Kidney (tissue), 14 donors: ENCODE measurements around the gene SLC2A5. TPM values are rescaled to one million over a fixed set of nuclear protein-coding genes. Genes with fewer than 3 reads are reported as not detected.

Source experiments
- DNase-seq, 5 donors: peaks; one replicate each; pipeline ENCODE4 v3.0.0-alpha.2; 2013 to 2020
- FAIRE-seq: peaks from 2 replicates; lab custom pipeline; 2012; peaks lifted over from hg19 to GRCh38; lab: Jason Lieb, UNC
- H3K27ac ChIP-seq, 2 donors: one replicate each; pipeline ENCODE4 v1.7.0; 2013; ENCODE audit warnings: low read depth in 2 of 2, low read length in 2 of 2, inconsistent platforms in 1 of 2
- H3K27me3 ChIP-seq: one replicate; pipeline ENCODE4 v1.7.1; 2013; ENCODE audit warnings: low read length, inconsistent platforms; ENCODE audit not compliant: control insufficient read depth, insufficient read depth
- H3K36me3 ChIP-seq, 3 donors: one replicate each; pipeline versions ENCODE4 v1.7.0 to v1.7.1; 2013; ENCODE audit warnings: low read length in 3 of 3, control low read depth in 1 of 3, inconsistent platforms in 1 of 3; ENCODE audit not compliant: insufficient read depth in 3 of 3, control insufficient read depth in 2 of 3
- H3K4me1 ChIP-seq, 3 donors: one replicate each; pipeline versions ENCODE4 v1.7.0 to v1.7.1; 2013; ENCODE audit warnings: low read length in 3 of 3, inconsistent platforms in 1 of 3, low read depth in 1 of 3; ENCODE audit not compliant: control insufficient read depth in 2 of 3, insufficient read depth in 2 of 3
- H3K4me3 ChIP-seq, 3 donors: one replicate each; pipeline versions ENCODE4 v1.7.0 to v1.8.1; 2013; ENCODE audit warnings: low read length in 3 of 3, control low read depth in 1 of 3, inconsistent platforms in 1 of 3
- H3K9ac ChIP-seq, 3 donors: one replicate each; pipeline versions ENCODE4 v1.7.0 to v1.7.1; 2013; ENCODE audit warnings: low read length in 3 of 3, control low read depth in 1 of 3, inconsistent platforms in 1 of 3
- H3K9me3 ChIP-seq, 3 donors: one replicate each; pipeline versions ENCODE4 v1.7.0 to v1.7.1; 2013; ENCODE audit warnings: low read length in 3 of 3, control low read depth in 1 of 3, inconsistent platforms in 1 of 3; ENCODE audit not compliant: control insufficient read depth in 2 of 3, insufficient read depth in 1 of 3
- CTCF ChIP-seq: IDR thresholded peaks from 3 replicates; pipeline ENCODE4 v1.5.1; 2012; ENCODE audit warnings: mild to moderate bottlenecking, moderate library complexity, borderline replicate concordance; ENCODE audit not compliant: insufficient read depth; ENCODE audit errors: extremely low read depth
- intact Hi-C: fragments of 100-400 bp; cut with DNase I; formaldehyde crosslinking; loops from one replicate; pipeline ENCODE4 v1.11.1; 2022
- polyA plus RNA-seq: library from polyadenylated mRNA; stranded (reverse); fragments of 350-450 nt; fragmentation: Illumina TruSeq; extraction: RNeasy Lipid Tissue Mini Kit (QIAGEN cat#74804); gene quantifications from one replicate; pipeline ENCODE4 v1.2.3, GENCODE V29; 2014; ENCODE audit warnings: low read depth, low replicate concordance; ENCODE audit not compliant: insufficient read depth
- total RNA-seq: library from RNA; stranded (reverse); fragmentation: NEBNext Ultra II Directional; extraction: Animal tissue kit (Norgen Biotek cat#: 25700); gene quantifications from one replicate; pipeline ENCODE4 v1.2.1, GENCODE V29; 2021
- donor health status: control.
- donor health status: control.
- donor health status: control.
- donor health status: control.
- donor health status: control.
- donor health status: DM: yes; HTN: yes; CAD: no.
- donor health status: Normal renal cell carcinoma (clear cell type).

SLC2A5 gene
- total and polyA plus RNA-seq, 2 donors from 2014 or later = 6.4 to 9.0 TPM

- Histone ChIP-seq H3K36me3 (peaks cover 0 to 7% (median 4%) of the 10 kb centered on the region in 3 donors), H3K27ac (no peak overlapping the region), H3K4me3 (no peak overlapping the region), H3K4me1 (peaks cover 0 to 4% (median 0%) of the 10 kb centered on the region in 3 donors), H3K27me3 (no peaks in the 10 kb centered on the region), H3K9me3 (no peaks in the 10 kb centered on the region), H3K9ac (no peak overlapping the region)
- intact Hi-C loops = no loop called here
- TF ChIP-seq CTCF = no peak
- FAIRE-seq (no peak), DNase-seq (peak in 1 of 5 donors; percentile 26)
Observed at GRCh38 chr1:9107136-9107535, 37.7 kb upstream of the SLC2A5 start.

DNA sequence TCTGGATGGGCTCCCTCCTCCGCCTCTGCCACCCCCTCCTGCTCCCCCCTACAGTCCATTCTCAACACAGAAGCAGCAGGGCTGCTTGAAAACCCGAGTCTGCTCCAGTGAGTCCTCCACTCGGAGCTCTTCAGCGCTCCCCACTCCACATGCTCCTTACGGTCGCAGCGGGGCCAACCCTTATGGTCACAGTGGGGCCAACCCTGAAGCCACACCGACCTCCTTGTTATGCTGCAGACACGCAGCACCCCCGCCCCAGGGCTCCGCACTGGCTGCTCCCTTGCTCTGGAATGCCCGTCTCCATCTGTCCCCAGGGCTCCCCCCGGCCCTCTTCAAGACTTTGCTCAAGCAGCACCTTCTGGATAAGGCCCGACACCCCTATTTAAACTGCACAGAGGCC is 36.9 kb upstream of the SLC2A5 start:
- FAIRE-seq (no peak), DNase-seq (peak in 1 of 5 donors; percentile 61)
- H3K27me3 ChIP-seq = no peaks in the 10 kb centered on the region
- H3K36me3 ChIP-seq = peaks cover 0 to 7% (median 4%) of the 10 kb centered on the region in 3 donors
- intact Hi-C loops = no loop called here
- H3K4me3 ChIP-seq = no peak overlapping the region
- no peak overlapping the region for H3K9ac ChIP-seq
- no peak for TF ChIP-seq CTCF
- H3K9me3 ChIP-seq = no peaks in the 10 kb centered on the region
- H3K27ac ChIP-seq = no peak overlapping the region
- peaks cover 0 to 4% (median 0%) of the 10 kb centered on the region in 3 donors for H3K4me1 ChIP-seq

GRCh38 chr1:9105336-9105867 is 36.0 kb upstream of the SLC2A5 start:
- Histone ChIP-seq H3K27ac (no peak overlapping the region), H3K4me1 (no peaks in the 10 kb centered on the region), H3K9ac (no peak overlapping the region), H3K4me3 (no peak overlapping the region), H3K9me3 (no peaks in the 10 kb centered on the region), H3K27me3 (no peaks in the 10 kb centered on the region), H3K36me3 (peaks cover 0 to 7% (median 4%) of the 10 kb centered on the region in 3 donors)
- TF ChIP-seq CTCF = no peak
- DNase-seq (peak in 1 of 5 donors; percentile 59), FAIRE-seq (no peak)
- intact Hi-C loops = no loop called here
